ENCODE measurements around the gene RGS7BP.

The RGS7BP gene

DNA sequence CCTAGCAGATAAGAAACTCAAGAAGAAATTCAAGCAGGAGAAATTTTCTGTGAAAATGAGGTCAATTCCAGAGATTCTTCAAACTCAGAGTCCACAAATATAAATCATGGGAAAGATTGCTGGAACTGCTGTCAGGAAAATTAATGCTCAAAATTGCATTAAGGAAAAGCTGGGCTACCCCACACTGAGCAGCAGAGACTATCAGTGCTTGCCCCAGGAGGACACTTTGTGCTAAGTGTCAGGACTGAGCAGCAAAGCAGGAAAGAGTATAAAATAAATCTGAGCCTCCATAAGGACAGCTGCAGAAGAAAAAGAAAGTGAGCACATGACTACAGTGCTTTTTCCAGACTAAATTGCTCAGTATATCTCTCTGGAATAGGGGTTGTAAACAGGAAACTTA, 81.6 kb downstream of the RGS7BP start:
- FAIRE-seq (no peak), DNase-seq (ENCODE audit: insufficient read length, low spot score) (no peak)
- TF ChIP-seq POLR2A (IDR thresholded peaks at IDR 0.05; ENCODE audit: low read depth, low read length), result no peak

DNA sequence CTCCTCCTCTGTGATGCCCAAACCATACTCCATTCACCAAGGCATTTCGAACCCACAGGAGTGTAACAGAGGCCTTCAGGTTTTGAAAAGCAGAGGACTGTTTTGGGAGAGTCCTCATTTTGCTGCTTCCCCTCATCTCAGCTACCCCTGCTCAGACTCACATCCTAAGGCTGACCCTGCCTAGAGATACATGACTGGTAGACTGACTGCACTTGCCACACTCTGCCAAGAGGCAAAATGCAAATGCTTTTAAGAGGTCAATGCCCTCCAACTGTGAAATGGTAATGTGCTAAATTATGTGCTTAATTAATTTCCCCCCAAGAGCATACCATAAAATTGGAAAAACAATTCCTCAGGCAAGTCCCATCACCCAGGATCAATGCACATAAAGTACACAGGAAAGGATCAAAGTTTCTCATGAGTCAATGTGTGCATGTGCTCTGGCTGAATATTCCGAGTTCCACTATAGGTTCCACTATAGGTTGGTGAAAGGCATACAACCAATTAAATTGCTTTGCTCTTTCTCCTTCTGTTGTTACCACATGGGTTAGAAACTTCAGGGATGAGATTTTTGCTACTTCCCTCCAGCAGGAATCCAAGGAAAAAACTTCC, 87.0 kb downstream of the RGS7BP start:
- no peak for TF ChIP-seq POLR2A (IDR thresholded peaks at IDR 0.05; ENCODE audit: low read depth, low read length)
- FAIRE-seq, result no peak
- DNase-seq (ENCODE audit: insufficient read length, low spot score), result no peak

DNA sequence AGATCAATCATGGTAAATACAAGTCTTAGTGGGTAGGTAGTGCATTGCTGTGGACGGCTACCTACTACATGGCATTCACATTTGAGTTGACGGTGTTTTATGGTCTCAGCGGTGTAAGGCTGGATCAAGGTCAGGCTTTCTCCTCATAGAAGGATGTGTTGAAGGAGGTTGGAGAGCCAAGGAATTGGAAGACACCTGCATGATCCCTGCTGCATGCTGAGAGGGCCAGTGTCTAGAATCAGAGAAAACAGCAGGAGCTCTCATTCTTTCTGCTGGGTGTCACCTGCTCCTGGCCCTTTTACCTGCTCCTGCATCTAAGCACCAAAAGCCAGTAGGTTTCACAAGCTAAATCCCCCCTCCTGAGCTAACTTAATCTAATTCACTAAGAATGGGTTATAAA, 88.2 kb downstream of the RGS7BP start:
- TF ChIP-seq POLR2A (IDR thresholded peaks at IDR 0.05; ENCODE audit: low read depth, low read length), result no peak
- FAIRE-seq, result no peak
- DNase-seq (ENCODE audit: insufficient read length, low spot score), result no peak

DNA sequence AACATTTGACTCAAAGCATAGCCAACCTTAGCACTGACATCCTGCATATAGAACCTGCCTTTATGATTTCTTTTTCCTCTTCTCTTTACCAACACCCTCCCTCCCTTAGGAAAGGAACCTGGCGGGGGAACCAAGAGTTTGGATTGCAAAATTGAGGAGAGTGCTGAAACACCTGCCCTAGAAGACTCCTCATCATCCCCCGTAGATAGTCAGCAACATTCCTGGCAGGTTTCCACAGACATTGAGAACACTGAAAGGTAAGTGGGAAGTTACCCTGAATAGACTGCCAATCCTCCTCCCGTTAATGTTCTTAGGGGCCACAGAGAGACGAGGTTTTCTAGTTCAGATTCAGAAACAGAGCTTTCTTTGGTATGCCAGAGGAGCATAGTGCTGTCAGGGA, 88.8 kb downstream of the RGS7BP start:
- TF ChIP-seq POLR2A (IDR thresholded peaks at IDR 0.05; ENCODE audit: low read depth, low read length), result no peak
- DNase-seq (ENCODE audit: insufficient read length, low spot score) (no peak), FAIRE-seq (no peak)

DNA sequence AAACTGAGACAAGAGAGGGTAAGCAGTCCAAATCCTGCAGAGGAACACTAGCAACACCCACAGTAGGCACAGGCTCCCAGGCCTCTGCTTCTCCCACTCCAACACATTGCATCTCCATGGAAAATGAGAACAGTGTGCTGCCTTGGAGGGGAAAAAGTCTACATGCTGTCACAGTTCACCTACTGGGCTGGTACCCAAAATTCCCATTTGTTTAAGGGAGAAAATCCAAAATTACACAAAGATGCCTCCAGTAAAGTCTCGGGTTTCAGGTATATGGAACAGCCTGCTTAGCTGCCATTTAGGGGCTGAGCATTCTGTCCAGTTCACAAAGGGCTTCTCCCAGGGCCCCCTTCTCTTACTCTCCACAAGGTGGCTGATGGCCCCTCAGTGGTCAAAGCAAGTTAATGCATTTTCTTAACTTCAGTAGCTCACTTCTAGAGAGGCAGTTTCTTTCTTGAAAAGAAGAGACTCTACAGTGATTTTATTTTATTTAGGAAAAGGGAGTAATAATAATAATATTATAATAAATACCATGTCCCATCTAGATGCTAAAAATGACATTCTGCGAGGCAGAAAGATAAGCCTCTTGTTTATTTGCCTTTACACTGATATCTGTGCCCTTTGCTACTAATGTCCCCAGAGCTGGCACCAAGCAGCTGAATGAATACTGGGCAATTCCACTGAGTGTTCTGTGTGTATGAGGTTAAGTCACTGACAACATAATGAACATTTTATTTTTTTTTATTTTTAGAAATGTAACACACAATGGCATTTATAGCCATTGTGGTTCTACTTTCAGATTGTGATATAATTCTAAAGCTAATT, 89.4 kb downstream of the RGS7BP start:
- FAIRE-seq (no peak), DNase-seq (ENCODE audit: insufficient read length, low spot score) (no peak)
- TF ChIP-seq POLR2A (IDR thresholded peaks at IDR 0.05; ENCODE audit: low read depth, low read length), result no peak

DNA sequence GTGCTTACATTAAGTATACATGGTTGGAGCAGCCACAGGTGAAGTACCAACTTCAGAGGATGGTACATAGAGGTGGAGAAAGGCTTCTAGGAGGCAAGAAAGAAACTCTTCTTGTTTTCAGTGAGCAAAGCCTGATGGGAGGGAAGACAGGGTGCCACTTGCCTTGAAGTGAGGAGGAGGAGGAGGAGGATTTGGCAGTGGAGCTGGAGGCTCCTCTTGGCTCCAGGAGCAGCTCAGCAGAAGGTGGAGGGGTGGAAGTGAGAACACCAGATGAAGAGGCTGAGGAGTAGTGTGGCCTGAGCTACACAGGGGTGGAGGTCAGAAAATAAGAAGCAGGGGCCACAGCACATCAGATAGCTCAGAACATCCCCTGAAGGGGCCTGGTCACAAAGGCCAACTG, 93.4 kb downstream of the RGS7BP start:
- no peak for DNase-seq (ENCODE audit: insufficient read length, low spot score)
- TF ChIP-seq POLR2A (IDR thresholded peaks at IDR 0.05; ENCODE audit: low read depth, low read length), result no peak
- FAIRE-seq, result no peak

DNA sequence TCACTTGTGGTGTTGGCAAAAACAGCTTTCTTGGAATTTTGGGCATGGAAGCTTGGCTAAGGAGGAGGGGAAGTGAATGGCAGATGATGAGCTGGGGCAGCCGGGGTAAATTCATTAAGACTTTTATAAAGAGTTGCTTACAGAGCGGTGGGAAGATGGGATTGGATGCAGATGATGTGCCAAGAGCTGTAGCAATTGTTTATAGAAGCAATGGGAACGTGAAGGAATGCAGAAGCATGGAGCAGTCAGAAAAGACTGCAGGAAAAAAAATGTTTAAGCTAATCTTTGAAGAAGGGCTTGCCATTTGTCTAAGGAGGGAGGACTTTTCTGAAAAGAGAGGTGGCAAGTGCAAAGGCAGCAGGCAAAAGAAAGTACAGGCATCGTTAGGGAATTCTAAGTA, 97.9 kb downstream of the RGS7BP start:
- DNase-seq (ENCODE audit: insufficient read length, low spot score), result no peak
- TF ChIP-seq POLR2A (IDR thresholded peaks at IDR 0.05; ENCODE audit: low read depth, low read length), result no peak
- no peak for FAIRE-seq

DNA sequence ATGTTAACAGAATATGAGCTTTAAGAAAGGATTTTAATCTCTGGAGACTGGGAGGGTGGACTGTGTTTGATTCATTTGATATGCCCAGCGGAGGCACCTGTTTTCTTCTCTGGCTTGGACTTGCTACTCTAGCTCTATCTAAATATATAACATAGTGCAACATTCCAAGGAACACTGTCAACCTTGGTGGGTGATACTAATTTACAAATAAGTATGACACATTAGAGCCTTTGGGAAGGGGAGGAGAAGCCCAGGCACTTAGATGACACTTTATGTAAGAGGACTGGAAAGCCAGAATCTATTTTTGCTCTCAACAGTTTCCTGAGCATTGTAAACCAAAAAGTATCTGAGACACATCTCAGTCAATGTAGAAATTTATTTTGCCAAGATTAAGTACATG, 101.1 kb downstream of the RGS7BP start:
- DNase-seq (ENCODE audit: insufficient read length, low spot score), result no peak
- FAIRE-seq, result no peak
- no peak for TF ChIP-seq POLR2A (IDR thresholded peaks at IDR 0.05; ENCODE audit: low read depth, low read length)

DNA sequence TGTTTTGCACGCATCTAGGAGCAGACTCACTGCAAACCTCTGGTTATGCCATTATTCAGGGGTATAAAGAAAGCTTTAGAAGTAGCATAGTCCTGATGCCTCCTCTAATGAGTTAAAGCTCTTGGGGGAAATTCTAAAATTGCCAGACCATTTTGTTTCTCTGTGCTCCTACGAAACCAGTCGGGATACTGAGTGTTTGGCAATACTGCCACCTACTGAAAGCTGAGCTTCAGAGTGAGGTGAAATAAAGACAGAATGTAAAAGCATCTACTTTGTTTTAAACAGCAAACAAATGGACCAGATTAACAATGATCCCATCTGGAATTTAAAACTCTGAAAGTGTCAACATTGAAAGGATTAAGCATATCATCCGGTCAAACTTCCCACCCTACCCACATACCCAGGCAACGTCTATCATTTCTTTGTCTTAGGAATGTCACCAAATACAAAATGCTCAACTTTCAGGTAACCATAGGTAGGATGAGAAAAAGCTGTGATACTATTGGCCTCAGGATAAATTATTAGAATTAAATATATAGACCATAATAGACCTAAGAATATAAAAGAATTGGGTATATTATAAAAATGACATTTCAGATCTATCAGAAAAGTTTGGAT, 106.6 kb downstream of the RGS7BP start:
- TF ChIP-seq POLR2A (IDR thresholded peaks at IDR 0.05; ENCODE audit: low read depth, low read length), result no peak
- FAIRE-seq, result peak; percentile 38
- DNase-seq (ENCODE audit: insufficient read length, low spot score), result no peak

DNA sequence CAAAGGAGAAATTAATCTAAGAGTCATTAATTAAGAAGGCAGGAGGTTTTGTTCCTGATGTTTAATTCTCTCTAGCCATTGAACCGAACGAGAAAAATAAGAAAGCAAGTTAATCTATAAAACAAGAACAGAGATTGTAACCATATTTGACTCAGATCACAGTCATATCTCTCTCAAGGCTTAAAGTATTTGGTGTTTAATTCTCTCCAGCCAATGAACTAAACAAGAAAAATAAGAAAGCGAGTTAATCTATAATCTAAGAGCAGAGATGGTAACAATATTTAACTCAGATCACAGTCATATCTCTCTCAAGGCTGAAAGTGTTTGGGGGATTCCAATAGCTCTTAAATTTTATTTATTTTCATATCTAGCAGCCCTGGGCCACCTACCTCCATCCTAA, 110.1 kb downstream of the RGS7BP start:
- FAIRE-seq, result no peak
- no peak for DNase-seq (ENCODE audit: insufficient read length, low spot score)
- TF ChIP-seq POLR2A (IDR thresholded peaks at IDR 0.05; ENCODE audit: low read depth, low read length), result no peak

DNA sequence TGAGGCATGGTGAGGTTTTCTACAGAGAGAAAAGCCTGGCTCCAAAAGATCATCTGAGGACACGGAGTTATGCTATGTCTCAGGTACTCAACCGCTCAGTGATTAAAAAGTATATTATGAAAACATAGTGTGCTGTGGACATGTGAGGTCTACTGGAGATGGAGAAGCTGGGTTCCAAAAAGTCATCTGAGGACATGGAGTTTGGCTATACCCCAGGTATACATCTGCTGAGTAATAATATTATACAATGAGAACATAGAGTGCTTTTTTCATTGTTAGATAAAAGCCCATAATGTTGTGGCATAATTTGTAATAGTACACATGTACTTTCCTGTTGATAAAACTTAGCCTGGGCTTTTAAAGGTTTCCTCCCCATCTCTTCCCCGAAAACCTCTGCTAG, 113.8 kb downstream of the RGS7BP start:
- no peak for TF ChIP-seq POLR2A (IDR thresholded peaks at IDR 0.05; ENCODE audit: low read depth, low read length)
- FAIRE-seq, result no peak
- DNase-seq (ENCODE audit: insufficient read length, low spot score), result no peak

DNA sequence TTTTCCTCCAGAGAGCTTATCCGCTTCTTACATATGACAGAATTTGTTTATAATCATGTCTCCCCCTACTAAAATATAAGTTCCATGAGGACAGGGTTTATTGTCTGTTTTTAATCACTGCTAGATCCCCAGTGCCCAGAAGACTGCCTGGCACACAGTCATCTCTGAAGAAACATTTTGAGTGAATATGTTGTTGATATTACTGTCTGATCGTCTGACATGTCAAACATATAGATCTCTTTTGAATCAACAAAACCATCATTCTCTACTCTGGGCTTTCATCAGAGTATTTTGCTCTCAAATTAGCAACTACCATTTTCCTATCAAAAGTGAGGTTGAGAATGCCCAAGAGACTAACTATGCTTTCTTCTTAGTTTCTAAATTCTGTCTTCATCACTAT, 117.2 kb downstream of the RGS7BP start:
- FAIRE-seq (no peak), DNase-seq (ENCODE audit: insufficient read length, low spot score) (no peak)
- TF ChIP-seq POLR2A (IDR thresholded peaks at IDR 0.05; ENCODE audit: low read depth, low read length), result no peak

DNA sequence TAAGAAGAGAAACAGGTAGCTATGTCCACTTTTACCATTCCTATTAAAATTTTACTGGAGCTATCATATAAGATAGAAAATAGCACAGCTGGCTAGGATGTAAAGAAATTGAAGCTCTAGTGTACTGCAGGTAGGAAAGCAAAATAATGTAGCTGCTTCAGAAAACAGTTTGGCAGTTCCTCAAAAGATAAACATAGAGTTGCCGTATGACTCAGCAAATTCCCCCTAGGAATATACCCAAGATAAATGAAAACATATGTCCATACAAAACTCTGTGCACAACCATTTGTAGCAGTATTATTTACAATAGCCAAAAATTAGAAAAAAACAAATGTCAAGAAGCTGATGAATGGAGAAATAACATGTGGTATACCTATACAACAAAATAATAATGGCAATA, 119.9 kb downstream of the RGS7BP start:
- DNase-seq (ENCODE audit: insufficient read length, low spot score) (no peak), FAIRE-seq (no peak)
- no peak for TF ChIP-seq POLR2A (IDR thresholded peaks at IDR 0.05; ENCODE audit: low read depth, low read length)

DNA sequence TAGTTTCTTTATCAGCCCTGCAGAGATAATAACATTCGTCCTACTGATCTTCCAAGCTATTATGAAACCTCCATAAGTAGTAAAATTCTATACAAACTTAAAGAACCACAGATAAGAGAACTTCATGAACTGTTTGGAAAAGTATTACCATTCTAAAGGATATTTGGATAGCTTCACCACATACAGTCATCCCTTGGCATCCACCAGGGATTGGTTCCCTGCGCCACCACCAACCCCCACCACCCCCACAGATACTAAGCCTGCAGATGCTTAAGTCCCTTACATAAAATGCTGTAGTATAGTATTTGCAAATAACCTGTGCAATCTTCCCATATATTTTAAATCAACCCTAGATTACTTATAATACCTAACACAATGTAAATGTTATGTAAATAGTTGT, 123.1 kb downstream of the RGS7BP start:
- no peak for FAIRE-seq
- no peak for TF ChIP-seq POLR2A (IDR thresholded peaks at IDR 0.05; ENCODE audit: low read depth, low read length)
- no peak for DNase-seq (ENCODE audit: insufficient read length, low spot score)

DNA sequence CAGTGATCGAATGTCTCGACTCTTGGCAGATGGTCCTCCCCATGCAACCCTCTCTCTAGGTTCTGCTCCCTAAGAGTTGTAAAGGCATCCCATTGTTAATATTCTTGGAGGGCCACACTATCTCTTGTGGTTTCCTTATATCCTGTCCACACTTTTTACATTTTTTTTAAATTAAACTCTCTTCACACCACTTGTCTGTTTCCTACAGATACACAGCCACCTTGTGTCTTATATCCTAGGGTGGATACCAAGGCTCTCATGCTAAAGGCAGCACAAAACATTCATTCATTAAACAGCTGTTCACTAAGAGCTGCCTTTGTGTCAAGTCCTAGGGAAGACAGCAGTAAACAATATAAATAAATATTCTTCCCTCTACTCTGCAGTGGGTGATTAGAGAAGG, 124.0 kb downstream of the RGS7BP start:
- no peak for TF ChIP-seq POLR2A (IDR thresholded peaks at IDR 0.05; ENCODE audit: low read depth, low read length)
- DNase-seq (ENCODE audit: insufficient read length, low spot score) (no peak), FAIRE-seq (no peak)
